GM12892 (cell line): ENCODE results near the gene GFPT2.

ENCODE experiments used
- POLR2A ChIP-seq: IDR thresholded peaks from 2 replicates; pipeline ENCODE4 v1.6.1; 2011; ENCODE audit warnings: low read depth, low read length, control low read depth
- POLR2AphosphoS5 ChIP-seq: IDR thresholded peaks from 2 replicates; pipeline ENCODE4 v1.6.1; 2011; ENCODE audit warnings: low read depth, low read length, control low read depth
- TAF1 ChIP-seq: IDR thresholded peaks from 2 replicates; pipeline ENCODE4 v1.6.1; 2011; ENCODE audit warnings: low read depth, mild to moderate bottlenecking, control low read depth, low read length, borderline replicate concordance

DNA sequence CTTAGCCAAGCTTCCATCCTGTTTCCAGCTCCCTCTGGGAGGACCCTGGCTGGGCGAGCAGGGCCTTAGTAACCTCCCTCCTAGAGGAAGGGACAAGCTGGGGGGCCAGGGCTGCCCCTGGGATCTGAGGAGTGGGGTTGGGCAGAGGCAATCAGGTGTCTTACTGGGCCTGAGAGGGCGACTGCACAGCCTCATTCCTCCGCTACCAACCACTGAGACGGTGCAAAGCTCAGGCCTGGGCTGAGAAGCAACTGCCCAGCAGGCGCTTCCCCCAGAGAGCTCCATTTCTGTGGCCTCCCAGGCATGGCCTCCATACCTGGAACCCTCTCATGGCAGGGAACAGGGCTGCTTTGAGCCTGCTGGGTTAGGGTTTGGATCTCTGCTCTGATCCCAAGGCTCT lies 18.8 kb upstream of the GFPT2 start:
- TF ChIP-seq POLR2AphosphoS5 (no peak), POLR2A (no peak), TAF1 (no peak)
